Measurements from ENCODE around the gene FAM83G. TPM values are rescaled to one million over a fixed set of nuclear protein-coding genes. Genes with fewer than 3 reads are reported as not detected.

Gene FAM83G
- total and polyA plus RNA-seq, 2 experiments from 2014 or later: 7.6 to 44.5 TPM

- no peaks in the 10 kb centered on the region for H3F3A ChIP-seq (replicated peaks; ENCODE audit: low read depth)
- no peaks in the 10 kb centered on the region for H3K79me2 ChIP-seq (replicated peaks; ENCODE audit: insufficient read depth)
- peaks cover 5% of the 10 kb centered on the region for H3K27me3 Mint-ChIP-seq (ENCODE audit: insufficient read depth, low read depth, poor library complexity)
- H3K4me3 Mint-ChIP-seq: no peak overlapping the region
- no peaks in the 10 kb centered on the region for H3K27me3 ChIP-seq (ENCODE audit: insufficient read depth)
- H3K27ac Mint-ChIP-seq: no peak overlapping the region
- no peak for ATAC-seq
- no peak overlapping the region for H3K27ac ChIP-seq (ENCODE audit: low read depth)
- H3K4me1 Mint-ChIP-seq: peaks cover 15% of the 10 kb centered on the region
- no peaks in the 10 kb centered on the region for H3K36me3 Mint-ChIP-seq (ENCODE audit: low read depth)
- no peaks in the 10 kb centered on the region for H3K4me1 ChIP-seq (ENCODE audit: insufficient read depth)
- H4K20me1 ChIP-seq (replicated peaks; ENCODE audit: insufficient read depth): no peaks in the 10 kb centered on the region
- H2AFZ ChIP-seq: peak overlapping the region; percentile 43
- no peaks in the 10 kb centered on the region for H3K9me3 Mint-ChIP-seq
- DNase-seq (ENCODE audit: low spot score): no peak
- no peaks in the 10 kb centered on the region for H3K36me3 ChIP-seq (ENCODE audit: insufficient read depth)
- no peaks in the 10 kb centered on the region for H3K9me2 ChIP-seq (ENCODE audit: insufficient read depth)
- TF ChIP-seq REST (IDR thresholded peaks at IDR 0.05; ENCODE audit: unreplicated experiment) (no peak), ZNF331 (CRISPR knock-in tag; IDR thresholded peaks at IDR 0.05; ENCODE audit: low read depth) (no peak), ZNF114 (CRISPR knock-in tag; IDR thresholded peaks at IDR 0.05) (no peak), POLR2AphosphoS5 (IDR thresholded peaks at IDR 0.05; ENCODE audit: low read depth) (no peak), STAT1 (IDR thresholded peaks at IDR 0.05; ENCODE audit: unreplicated experiment) (no peak), JUNB (IDR thresholded peaks at IDR 0.05; ENCODE audit: unreplicated experiment) (no peak), NANOG (IDR thresholded peaks at IDR 0.05; ENCODE audit: borderline replicate concordance) (no peak), CREB1 (CRISPR knock-in tag; IDR thresholded peaks at IDR 0.05; ENCODE audit: low read depth) (no peak), EZH2 (IDR thresholded peaks at IDR 0.05; ENCODE audit: low read depth, unreplicated experiment) (no peak), ZNF462 (CRISPR knock-in tag; IDR thresholded peaks at IDR 0.05) (no peak), EZH2phosphoT487 (IDR thresholded peaks at IDR 0.05; ENCODE audit: unreplicated experiment) (no peak)
- TF ChIP-seq, protein P1, sequence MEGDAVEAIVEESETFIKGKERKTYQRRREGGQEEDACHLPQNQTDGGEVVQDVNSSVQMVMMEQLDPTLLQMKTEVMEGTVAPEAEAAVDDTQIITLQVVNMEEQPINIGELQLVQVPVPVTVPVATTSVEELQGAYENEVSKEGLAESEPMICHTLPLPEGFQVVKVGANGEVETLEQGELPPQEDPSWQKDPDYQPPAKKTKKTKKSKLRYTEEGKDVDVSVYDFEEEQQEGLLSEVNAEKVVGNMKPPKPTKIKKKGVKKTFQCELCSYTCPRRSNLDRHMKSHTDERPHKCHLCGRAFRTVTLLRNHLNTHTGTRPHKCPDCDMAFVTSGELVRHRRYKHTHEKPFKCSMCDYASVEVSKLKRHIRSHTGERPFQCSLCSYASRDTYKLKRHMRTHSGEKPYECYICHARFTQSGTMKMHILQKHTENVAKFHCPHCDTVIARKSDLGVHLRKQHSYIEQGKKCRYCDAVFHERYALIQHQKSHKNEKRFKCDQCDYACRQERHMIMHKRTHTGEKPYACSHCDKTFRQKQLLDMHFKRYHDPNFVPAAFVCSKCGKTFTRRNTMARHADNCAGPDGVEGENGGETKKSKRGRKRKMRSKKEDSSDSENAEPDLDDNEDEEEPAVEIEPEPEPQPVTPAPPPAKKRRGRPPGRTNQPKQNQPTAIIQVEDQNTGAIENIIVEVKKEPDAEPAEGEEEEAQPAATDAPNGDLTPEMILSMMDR (conservative IDR thresholded peaks at IDR 0.05; ENCODE audit: low read depth in 2 of 2): no peak
- TF ChIP-seq, protein P2, sequence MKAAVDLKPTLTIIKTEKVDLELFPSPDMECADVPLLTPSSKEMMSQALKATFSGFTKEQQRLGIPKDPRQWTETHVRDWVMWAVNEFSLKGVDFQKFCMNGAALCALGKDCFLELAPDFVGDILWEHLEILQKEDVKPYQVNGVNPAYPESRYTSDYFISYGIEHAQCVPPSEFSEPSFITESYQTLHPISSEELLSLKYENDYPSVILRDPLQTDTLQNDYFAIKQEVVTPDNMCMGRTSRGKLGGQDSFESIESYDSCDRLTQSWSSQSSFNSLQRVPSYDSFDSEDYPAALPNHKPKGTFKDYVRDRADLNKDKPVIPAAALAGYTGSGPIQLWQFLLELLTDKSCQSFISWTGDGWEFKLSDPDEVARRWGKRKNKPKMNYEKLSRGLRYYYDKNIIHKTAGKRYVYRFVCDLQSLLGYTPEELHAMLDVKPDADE (IDR thresholded peaks at IDR 0.05): no peak
- H3K4me3 ChIP-seq: no peak overlapping the region
- H3K4me2 ChIP-seq: no peak overlapping the region
These were observed 10.2 kb upstream of the FAM83G start for GRCh38 chr17:19014628-19015215.
